Nephron progenitor cell (in vitro differentiated cells): ENCODE results near the gene UTRN.

Experiments
- DNase-seq: peaks from one replicate; pipeline ENCODE4 v3.0.0; 2021
- H3K27ac Mint-ChIP-seq: 2 replicates; pipeline ENCODE4 v1.8.0; 2021; ENCODE audit warnings: mild to moderate bottlenecking, moderate library complexity, mixed read lengths
- H3K27me3 Mint-ChIP-seq: 2 replicates; pipeline ENCODE4 v1.8.0; 2021; ENCODE audit warnings: mild to moderate bottlenecking, low read depth, mixed read lengths; ENCODE audit not compliant: poor library complexity
- H3K36me3 Mint-ChIP-seq: 2 replicates; pipeline ENCODE4 v1.8.0; 2021; ENCODE audit warnings: low read depth, mixed read lengths
- H3K4me1 Mint-ChIP-seq: 2 replicates; pipeline ENCODE4 v1.8.0; 2021; ENCODE audit warnings: mixed read lengths
- H3K4me3 Mint-ChIP-seq: 2 replicates; pipeline ENCODE4 v1.8.0; 2021; ENCODE audit warnings: mild to moderate bottlenecking, moderate library complexity, mixed read lengths
- H3K9me3 Mint-ChIP-seq: 2 replicates; pipeline ENCODE4 v1.8.0; 2021; ENCODE audit warnings: mild to moderate bottlenecking, moderate library complexity, mixed read lengths
- TF ChIP-seq, protein P1 (sequence below): fragments of 200-600 bp; sonication (generic); IDR thresholded peaks from 2 replicates; pipeline ENCODE4 v1.5.0; 2021; ENCODE audit warnings: antibody characterized with exemption

UTRN gene

GRCh38 chr6:144331491-144331969 lies 46.4 kb downstream of the UTRN start:
- Mint-ChIP-seq H3K36me3 (peaks cover 16% of the 10 kb centered on the region), H3K27me3 (peaks cover 3% of the 10 kb centered on the region), H3K27ac (peak overlapping the region; percentile 57), H3K4me3 (no peak overlapping the region), H3K4me1 (peaks cover 37% of the 10 kb centered on the region), H3K9me3 (no peaks in the 10 kb centered on the region)
- no peak for DNase-seq
- TF ChIP-seq, protein P1, sequence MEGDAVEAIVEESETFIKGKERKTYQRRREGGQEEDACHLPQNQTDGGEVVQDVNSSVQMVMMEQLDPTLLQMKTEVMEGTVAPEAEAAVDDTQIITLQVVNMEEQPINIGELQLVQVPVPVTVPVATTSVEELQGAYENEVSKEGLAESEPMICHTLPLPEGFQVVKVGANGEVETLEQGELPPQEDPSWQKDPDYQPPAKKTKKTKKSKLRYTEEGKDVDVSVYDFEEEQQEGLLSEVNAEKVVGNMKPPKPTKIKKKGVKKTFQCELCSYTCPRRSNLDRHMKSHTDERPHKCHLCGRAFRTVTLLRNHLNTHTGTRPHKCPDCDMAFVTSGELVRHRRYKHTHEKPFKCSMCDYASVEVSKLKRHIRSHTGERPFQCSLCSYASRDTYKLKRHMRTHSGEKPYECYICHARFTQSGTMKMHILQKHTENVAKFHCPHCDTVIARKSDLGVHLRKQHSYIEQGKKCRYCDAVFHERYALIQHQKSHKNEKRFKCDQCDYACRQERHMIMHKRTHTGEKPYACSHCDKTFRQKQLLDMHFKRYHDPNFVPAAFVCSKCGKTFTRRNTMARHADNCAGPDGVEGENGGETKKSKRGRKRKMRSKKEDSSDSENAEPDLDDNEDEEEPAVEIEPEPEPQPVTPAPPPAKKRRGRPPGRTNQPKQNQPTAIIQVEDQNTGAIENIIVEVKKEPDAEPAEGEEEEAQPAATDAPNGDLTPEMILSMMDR, result no peak

DNA sequence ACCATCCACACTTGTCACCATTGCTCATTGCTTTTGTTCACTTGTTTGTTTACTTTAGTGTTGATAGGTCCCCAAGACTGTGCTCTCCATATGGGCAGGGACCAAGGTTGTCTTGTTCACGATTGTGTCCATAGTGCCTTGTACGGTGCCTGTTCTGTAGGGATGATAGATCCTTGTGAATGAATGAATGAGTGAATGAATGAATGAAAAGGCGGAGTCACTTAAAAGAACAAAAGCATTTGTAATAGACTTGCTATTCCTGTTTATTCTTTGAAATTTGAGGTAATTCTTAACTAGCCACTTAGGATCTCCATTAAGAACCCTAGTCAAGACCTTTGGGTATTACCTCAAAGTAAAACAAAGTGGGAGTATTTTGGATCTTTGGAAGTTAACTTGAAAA lies 47.0 kb downstream of the UTRN start:
- Mint-ChIP-seq H3K36me3 (peaks cover 10% of the 10 kb centered on the region), H3K4me1 (peaks cover 30% of the 10 kb centered on the region), H3K27me3 (peaks cover 3% of the 10 kb centered on the region), H3K9me3 (no peaks in the 10 kb centered on the region), H3K27ac (no peak overlapping the region), H3K4me3 (no peak overlapping the region)
- DNase-seq, result no peak
- TF ChIP-seq, protein P1, result no peak

DNA sequence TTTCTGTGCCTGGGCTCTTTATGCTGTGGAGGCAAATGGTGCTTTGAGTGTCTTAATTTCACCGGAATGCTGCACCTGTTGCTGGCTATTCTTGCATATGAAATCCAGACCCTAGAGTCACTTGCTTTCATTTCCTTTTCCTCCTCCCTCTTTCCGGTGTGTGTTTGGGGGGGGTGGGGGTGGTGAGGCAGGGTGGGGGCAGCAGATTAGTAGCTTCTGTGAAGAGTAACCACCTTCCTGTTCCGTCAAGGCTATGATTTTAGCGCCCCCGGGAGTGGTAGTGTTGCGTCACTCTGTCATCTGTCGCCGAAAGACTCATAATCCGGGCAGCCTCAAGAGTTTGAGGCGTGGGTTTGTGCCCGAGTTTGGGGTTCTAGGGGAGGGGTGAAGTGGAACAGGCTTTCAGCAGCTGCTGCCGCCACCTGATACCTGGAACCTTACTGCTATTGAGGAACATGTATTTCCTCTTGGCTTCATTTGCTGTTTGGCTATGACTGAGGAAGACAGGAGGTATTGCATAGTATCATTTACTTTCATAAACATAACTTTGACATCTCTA lies 49.1 kb downstream of the UTRN start:
- TF ChIP-seq, protein P1, result no peak
- H3K4me1 Mint-ChIP-seq, result peaks cover 25% of the 10 kb centered on the region
- no peak overlapping the region for H3K4me3 Mint-ChIP-seq
- H3K36me3 Mint-ChIP-seq, result peaks cover 9% of the 10 kb centered on the region
- H3K27me3 Mint-ChIP-seq, result peaks cover 3% of the 10 kb centered on the region
- H3K27ac Mint-ChIP-seq, result no peak overlapping the region
- DNase-seq, result no peak
- H3K9me3 Mint-ChIP-seq, result no peaks in the 10 kb centered on the region
